ENCODE data around the gene TTLL8.

DNA sequence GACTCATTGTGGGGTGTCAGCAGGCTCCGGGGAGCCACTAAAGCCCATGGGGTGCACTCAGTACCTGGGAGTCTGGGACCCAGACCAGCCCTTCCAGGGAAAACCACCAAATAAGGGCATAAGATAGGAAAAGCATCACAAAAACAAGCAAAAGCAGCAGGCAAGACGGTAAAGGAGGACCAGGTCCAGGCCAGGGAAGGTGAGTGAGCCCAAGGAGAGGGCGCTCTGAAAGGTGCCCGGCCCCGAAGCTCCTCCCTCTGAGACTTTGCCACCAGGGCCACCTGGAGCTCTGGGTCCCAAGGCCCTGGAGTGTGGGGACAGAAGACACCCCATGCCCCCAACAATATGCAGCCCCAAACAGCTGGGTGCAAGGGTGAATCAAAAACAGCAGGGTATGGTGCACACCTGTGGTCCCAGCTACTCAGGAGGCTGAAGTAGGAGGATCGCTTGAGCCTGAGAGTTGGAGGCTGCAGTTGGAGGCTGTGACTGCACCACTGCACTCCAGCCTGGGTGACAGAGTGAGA lies 40.3 kb downstream of the TTLL8 start:
- TF ChIP-seq EP300 (IDR thresholded peaks at IDR 0.05) = no peak
- TF ChIP-seq POLR2A (IDR thresholded peaks at IDR 0.05) = no peak
- TF ChIP-seq, protein P1, sequence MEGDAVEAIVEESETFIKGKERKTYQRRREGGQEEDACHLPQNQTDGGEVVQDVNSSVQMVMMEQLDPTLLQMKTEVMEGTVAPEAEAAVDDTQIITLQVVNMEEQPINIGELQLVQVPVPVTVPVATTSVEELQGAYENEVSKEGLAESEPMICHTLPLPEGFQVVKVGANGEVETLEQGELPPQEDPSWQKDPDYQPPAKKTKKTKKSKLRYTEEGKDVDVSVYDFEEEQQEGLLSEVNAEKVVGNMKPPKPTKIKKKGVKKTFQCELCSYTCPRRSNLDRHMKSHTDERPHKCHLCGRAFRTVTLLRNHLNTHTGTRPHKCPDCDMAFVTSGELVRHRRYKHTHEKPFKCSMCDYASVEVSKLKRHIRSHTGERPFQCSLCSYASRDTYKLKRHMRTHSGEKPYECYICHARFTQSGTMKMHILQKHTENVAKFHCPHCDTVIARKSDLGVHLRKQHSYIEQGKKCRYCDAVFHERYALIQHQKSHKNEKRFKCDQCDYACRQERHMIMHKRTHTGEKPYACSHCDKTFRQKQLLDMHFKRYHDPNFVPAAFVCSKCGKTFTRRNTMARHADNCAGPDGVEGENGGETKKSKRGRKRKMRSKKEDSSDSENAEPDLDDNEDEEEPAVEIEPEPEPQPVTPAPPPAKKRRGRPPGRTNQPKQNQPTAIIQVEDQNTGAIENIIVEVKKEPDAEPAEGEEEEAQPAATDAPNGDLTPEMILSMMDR (IDR thresholded peaks at IDR 0.05) = no peak
